Medulla oblongata (tissue), 1 donor: Measurements from ENCODE around the gene ZG16.

Experiments
- DNase-seq: peaks from one replicate; pipeline ENCODE4 v3.0.0-alpha.2; 2015; ENCODE audit errors: extremely low spot score

The ZG16 gene

DNA sequence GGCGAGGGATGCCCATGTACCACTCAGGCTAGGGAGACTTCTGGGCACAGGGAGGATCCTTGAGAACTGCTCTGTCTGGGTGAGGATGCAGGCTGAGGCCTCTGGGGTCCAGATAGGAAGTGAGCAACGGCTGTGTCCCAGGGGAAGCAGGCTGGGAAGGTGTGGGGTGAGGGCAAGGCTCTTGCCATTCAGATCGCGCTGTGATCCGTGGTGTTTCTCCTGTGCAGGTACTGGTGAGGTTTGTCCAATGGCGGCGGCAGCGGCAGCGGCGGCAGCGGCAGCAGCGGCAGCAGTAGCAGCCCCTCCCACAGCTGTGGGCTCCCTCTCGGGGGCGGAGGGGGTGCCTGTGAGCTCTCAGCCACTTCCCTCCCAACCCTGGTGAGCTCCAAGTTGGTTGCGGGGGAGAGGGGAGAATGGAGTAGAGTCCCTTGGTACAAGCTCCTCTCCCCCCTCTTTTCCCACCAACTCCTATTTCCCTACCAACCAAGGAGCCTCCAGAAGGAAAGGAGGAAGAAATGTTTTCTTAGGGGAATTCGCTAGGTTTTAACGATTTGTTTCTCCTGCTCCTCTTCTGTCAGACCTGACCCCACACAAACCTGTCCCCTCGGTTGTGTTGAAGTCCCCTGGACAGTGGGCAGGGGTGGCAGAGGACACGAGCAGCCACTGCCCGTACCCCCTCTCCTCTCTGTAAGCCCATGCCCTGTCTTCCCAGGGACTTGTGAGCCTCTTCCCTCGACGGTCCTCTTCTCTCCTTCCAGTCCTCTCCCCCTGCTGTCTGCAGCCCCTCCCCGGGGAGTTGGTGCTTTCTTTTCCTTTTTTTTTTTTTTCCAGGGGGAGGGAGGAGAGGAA, 32.0 kb downstream of the ZG16 start:
- no peak for DNase-seq

DNA sequence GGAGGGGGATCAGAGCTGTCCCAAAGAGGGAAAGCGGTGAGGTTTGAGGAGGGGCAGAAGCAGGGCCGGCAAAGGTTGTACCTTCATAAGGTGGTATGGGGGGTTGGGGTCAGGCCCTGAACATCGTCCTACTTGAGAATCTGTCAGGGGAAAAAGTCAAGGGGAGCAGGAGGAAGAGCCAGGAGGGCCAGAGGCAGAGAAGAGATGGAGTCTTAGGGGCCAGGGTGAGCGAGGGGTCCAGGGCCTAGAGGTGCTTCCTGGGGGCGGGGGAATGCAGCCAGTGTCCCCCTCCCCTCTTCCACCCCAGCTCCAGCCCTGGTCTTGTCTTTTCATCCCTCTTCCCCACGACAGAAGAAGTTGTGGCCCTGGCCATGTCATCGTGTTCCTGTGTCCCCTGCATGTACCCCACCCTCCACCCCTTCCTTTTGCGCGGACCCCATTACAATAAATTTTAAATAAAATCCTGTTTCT, 32.7 kb downstream of the ZG16 start:
- DNase-seq: no peak

DNA sequence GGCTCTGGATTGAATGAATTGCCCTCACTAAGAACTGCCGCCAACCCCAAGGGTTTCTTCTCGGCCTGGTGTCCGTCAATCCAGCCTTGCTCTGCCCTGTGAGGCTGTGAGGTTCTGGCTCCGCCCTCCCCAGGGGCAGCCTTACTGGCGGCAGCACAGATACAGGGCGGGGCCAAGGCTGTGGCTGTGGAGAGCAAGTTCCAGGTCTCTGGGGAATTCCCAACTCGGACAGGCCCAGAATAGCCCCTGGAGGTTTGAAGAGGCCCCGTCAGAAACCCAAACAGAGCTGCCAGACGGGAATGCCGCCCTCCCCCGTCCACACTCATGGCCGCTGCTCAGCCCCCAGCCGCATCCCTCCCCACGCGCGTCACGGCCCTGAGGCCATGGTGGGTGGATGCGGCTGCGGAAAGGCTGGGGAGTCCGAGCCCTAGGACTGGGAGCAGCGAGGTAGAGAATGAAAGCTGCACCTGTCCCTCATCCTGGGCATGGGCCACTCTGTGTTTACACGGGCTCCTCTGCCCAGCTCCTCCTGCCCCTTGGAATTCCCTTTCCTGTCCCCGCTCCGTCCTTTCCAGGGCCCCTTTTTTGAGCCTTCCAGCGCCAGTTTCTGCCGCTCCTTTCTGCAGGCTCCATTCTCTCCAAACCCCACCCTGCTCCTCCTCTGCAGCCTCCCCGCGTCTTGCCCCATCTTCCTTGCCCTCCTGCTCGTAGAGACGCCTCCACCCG, 33.3 kb downstream of the ZG16 start:
- DNase-seq: peak; percentile 98

DNA sequence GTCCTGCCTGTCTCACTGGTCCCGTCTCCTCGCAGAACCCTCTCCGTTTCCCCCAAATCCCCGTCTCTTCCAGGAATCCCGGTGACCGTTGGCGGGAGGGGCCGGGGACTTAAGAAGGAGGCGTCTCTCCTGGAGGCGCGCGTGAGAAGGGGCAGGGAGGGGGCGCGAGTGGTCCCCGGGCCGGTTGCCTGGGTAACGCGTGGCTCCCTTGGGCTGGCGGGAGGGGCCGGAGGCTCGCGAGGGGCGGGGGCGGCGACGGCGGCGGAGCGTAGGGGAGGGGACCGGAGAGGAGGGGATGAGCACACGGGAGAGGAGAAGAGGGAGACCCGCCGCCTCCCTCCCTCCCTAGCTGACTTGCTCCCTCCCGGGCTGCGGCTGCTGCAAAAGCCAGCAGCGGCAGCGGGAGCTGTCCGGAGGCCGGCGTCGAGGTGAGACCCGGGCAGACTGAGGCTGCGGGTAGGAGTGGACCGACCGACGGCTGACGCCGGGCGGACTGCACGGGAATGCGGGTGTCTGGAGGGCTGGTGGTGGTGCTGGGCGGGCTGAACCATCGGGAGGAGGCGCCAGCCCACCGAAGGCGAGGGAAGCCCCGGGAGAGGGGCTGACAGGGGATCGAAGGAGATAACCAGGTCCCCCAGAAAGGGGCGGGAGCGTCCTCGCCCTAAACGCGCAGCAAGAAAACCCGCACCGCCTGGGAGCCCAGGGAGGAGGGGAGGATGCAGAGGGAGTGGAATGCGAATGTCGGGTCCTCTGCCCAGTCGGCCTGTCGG, 34.0 kb downstream of the ZG16 start, which contains the start of gene PRRT2:
Gene PRRT2 (plus strand): TSS at position 298 of the 770 bp plus-strand sequence. CDS start 862 bp downstream, outside the sequence.
- peak; percentile 72 for DNase-seq

DNA sequence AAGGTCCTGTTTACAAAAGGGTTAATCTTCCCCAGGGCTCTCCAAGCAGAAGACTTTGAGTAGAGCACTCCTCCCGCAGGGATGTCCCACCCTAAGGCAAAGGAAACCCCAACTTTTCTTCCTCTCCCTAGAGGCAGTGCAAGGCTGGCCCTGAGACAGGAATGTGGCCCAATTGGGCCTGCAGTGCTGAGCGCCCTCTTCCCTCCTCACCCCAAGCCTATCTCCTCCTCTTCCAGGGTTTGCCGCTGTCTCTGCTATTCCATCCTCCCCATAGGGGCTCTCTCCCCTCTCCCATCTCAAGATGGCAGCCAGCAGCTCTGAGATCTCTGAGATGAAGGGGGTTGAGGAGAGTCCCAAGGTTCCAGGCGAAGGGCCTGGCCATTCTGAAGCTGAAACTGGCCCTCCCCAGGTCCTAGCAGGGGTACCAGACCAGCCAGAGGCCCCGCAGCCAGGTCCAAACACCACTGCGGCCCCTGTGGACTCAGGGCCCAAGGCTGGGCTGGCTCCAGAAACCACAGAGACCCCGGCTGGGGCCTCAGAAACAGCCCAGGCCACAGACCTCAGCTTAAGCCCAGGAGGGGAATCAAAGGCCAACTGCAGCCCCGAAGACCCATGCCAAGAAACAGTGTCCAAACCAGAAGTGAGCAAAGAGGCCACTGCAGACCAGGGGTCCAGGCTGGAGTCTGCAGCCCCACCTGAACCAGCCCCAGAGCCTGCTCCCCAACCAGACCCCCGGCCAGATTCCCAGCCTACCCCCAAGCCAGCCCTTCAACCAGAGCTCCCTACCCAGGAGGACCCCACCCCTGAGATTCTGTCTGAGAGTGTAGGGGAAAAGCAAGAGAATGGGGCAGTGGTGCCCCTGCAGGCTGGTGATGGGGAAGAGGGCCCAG, 34.9 kb downstream of the ZG16 start:
- DNase-seq: no peak

DNA sequence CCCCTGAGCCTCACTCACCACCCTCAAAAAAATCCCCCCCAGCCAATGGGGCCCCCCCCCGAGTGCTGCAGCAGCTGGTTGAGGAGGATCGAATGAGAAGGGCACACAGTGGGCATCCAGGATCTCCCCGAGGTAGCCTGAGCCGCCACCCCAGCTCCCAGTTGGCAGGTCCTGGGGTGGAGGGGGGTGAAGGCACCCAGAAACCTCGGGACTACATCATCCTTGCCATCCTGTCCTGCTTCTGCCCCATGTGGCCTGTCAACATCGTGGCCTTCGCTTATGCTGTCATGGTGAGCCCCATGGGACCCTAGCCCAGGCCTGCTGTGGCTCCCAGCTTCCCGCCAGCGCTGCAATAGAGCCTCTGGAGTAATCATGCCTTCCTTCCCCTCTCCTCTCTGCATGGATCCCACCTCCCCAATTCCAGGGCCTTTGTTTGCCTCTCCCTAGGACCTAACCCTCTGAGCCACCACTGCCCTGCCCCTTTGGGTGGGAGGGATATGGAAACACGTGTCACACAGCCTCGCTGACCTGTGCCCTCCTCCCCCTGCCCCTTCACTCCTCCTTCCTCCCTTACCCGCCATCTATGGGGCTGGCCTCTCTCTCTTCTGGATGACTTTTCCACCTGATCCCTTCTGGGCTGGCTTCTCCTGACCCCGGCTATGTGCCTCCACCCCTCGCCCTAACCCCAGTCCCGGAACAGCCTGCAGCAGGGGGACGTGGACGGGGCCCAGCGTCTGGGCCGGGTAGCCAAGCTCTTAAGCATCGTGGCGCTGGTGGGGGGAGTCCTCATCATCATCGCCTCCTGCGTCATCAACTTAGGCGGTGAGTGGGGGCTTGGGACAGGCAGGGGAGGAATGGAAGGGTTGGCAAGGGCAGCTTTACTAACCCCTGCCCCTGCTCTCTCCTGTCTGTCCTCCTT, 35.8 kb downstream of the ZG16 start:
- no peak for DNase-seq

DNA sequence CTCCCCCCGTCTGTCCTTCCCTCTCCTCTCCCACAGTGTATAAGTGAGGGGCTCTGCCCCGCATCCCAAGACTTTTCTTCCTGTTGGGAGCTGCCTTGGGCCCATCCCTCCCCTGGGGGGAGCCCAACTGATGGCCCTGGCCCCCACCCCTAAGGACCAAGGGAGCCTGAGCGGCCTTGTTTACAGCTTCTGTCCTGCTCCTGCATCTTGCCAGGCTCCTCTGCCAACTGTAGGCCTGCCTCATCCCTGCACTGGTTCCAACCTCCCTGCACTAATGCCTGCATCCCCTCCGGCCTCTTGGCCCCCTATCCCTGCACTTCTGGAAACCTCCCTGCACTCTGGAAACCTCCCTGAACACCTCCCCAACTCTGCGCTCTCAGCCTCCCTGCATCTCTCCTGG, 36.5 kb downstream of the ZG16 start:
- no peak for DNase-seq

DNA sequence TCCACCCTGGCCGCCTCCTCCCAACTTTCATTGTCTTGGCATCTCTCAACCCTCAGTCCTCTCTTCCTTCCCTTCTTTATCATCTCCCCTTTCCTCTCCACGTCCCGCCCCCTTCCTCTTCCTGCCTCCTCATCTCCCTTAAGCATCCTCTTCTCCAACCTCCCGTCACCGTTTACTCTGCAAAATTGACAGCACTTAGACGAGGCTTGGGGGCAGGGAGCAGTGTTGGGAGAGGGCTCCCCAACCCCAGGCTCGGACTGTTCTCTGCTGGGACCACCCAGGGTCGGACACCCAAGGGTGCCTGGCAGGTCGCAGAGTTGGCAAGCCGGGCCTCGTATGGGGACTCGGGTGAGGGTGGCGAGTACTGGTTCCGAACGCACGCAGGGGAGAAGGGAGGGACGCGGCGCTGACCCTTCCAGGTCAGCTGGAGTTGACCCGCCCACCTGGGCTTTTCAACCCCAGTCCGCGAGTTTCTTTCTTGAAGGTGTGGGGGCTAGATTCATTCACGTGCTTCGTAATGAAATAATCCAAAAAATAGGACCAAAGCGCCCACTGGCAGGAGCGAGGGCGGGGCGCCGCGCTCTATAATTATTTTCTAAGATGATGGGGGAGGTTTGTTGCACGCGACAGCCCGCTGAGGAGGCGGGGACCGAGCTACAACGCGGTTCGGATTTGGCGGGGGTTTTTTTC, 37.1 kb downstream of the ZG16 start:
- DNase-seq: no peak

DNA sequence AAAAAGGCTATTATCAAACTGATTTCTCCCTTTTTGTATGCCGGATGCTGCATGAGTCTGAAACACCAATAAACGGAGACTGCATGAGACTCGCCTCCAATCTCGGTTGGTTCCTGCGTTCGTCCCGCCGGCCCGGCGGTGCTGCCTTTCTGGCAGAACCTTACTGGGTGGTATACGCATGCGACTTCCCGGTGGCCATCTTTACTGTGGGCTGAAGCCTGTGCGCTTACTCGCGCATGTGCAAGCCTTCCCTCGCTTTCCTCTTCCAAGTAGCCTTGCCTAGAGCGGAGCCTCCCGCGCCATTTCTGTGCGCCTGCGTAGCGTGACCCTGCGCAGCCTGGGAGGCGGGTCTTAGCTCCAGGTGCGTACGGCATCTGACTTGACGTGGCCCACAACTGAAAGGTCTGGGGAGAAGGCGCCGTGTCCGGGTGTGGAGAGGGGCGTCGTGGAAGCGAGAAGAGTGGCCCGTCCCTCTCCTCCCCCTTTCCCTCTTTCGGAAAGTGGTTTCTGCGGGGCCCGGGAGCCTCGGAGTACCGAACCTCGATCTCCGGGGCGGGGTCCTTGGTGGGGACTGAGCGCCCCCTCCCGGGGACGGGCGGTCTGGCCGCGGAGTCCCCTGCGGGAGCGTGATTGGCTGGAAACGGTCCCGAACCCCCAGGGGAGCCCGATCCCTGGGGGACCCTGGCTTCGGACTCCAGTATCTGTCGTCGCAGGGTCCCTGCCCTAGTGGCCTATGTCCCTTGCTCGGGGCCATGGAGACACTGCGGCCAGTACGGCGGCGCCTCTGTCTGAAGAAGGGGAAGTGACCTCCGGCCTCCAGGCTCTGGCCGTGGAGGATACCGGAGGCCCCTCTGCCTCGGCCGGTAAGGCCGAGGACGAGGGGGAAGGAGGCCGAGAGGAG, 38.0 kb downstream of the ZG16 start, which contains the start of gene PAGR1:
Gene PAGR1 (plus strand): TSS at position 360 of the 901 bp plus-strand sequence. CDS start 374 bp downstream, at position 734.
- DNase-seq: peak; percentile 98

DNA sequence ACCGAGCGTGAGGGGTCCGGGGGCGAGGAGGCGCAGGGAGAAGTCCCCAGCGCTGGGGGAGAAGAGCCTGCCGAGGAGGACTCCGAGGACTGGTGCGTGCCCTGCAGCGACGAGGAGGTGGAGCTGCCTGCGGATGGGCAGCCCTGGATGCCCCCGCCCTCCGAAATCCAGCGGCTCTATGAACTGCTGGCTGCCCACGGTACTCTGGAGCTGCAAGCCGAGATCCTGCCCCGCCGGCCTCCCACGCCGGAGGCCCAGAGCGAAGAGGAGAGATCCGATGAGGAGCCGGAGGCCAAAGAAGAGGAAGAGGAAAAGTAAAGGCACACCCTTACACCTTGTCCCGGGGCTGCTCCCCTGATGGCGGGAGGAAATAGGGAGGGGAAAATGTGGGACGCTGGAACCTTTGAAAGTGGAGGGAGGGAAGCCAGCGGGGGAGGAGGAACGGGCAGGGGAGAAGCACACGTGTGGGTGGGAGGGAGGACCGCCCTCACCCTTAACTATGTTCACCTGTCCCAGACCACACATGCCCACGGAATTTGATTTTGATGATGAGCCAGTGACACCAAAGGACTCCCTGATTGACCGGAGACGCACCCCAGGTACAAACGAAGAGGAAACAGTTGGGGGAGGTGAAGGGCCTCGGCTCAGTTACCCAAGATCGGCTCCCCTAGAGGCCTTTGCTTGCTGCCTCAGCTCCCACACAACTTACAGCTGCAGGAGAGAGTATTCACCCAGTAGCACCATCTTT, 38.8 kb downstream of the ZG16 start:
- DNase-seq: no peak

DNA sequence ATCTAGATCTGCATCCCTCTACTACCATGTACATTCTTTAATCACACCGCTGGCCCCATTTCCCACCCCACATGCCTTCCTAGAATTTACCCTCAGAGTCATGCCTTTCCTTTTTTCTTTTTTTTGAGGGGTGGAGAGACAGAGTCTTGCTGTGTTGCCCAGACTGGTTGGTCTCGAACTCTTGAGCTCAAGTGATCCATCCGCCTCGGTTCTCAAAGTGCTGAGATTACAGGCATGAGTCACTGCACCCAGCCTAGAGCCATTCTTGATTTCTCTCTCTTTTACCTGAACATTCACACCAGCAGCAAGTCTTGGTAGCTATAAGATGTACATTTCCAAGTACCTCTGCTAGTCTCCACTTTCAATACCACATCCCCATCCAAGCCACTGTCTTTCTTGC, 40.0 kb downstream of the ZG16 start:
- no peak for DNase-seq

DNA sequence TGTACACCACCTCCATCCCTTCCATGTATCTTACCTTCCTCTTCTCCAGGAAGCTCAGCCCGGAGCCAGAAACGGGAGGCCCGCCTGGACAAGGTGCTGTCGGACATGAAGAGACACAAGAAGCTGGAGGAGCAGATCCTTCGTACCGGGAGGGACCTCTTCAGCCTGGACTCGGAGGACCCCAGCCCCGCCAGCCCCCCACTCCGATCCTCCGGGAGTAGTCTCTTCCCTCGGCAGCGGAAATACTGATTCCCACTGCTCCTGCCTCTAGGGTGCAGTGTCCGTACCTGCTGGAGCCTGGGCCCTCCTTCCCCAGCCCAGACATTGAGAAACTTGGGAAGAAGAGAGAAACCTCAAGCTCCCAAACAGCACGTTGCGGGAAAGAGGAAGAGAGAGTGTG, 41.5 kb downstream of the ZG16 start:
- DNase-seq: no peak

DNA sequence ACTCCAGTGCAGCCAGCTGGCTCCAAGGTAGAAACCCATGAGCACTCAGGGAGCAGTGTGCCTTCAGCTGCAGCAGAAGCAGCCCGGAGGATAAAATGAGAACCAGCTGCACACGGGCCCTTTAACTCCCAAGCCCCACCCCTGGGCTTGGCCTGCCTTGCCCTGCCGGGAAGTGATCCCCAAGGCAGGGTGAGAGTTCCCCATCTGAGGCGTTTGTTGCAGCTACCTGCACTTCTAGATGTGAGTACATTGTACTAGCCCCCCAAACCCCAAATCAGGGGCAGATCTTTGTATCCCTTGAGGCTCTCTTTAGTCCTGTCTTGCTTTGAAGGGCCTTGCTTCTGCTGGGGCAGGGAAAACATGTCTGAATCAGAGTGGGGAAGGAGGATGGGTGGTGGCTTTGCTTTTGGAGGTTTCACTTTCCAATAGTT, 42.2 kb downstream of the ZG16 start, which contains the start of gene MVP:
Gene MVP (plus strand): TSS at position 192 of the 431 bp plus-strand sequence. CDS start 10,088 bp downstream, outside the sequence.
- peak; percentile 78 for DNase-seq

DNA sequence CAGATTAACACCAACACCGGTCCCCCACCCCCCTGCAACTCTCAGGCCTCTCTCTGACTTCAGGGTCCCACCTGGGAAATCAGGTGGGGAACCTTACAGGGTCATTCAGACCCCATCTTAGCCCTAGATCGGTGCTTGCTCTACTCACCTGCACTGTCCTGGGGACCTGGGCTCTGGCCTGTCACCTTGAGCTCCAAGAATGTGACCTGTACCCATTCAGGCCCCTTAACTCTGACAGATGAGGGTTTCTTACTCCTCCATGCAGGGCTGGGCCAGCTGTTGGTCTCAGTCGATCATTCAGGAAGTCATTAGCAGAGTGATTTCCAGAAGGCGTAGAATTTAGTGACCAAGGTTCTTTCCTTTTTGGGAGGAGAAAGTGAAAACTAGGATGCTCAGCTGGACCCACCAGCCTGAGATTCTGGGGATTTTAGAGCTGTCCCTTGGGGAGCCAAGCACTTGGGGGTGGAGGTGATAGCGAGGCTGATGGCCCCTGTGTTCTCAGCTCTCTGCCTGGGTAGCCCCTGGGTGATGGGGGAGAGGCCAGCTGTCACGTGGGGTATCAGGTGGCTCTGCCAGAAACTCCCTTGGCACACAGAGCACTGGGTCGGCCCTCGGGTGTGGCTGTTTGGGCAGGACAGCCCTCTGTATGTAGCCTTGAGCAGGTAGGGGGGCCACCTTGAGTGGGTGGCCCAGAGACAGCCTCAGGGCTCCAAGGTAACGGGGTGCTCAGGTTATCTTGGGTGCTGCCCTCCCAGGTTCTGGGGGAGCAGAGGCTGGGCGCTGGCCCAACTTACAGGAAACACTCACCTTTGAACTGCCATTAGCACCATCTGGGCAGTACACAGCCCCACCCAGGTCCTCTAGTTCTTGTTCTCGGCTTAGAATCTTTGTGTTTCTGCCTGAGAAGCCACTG, 42.9 kb downstream of the ZG16 start:
- no peak for DNase-seq

DNA sequence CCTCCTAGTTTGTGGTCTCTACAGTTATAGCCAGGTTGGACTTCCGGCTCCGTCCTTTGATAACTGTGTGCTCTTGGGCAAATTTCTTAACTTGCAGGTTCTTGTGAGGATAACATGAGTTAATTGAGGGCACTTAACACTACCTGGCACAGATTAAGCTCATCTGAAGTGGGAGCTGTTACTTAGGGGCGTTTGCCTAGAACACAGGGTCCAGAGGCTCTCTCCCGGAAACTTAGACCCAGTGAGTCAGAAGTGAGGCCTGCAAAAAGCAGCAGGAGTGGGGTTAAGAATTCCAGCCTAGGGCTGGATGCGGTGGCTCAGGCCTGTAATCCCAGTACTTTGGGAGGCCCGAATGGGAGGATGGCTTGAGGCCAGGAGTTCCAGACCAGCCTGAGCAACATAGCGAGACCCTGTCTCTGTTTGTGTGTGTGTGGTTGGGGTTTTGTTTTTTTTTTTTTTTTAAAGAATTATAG, 43.6 kb downstream of the ZG16 start:
- no peak for DNase-seq

DNA sequence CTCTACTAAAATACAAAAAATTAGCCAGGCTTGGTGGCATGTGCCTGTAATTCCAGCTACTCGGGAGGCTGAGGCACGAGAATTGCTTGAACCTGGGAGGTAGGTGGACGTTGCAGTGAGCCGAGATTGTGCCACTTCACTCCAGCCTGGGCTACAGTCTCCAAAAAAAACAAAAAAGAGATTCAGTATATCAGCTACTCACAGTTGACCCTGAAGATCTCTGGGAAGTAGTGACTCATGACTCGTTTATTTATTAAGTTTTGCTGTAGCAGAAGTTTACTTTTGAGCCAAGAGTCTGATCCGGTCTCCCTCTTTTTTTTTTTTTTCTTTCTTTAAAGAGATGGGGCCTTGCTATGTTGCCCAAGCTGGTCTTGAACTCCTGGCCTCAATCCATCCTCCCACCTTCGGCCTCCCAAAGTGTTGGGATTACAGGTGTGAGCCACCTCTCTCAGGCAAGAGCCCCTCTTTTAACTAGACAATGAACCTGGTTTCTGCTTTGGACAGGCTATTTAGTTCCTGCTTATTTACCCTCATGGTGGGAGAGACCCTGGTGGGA, 46.6 kb downstream of the ZG16 start:
- no peak for DNase-seq
